HepG2 (cell line): ENCODE measurements around the gene DCAF6. TPM values are rescaled to one million over a fixed set of nuclear protein-coding genes. Genes with fewer than 3 reads are reported as not detected.

Experiments used
- ATAC-seq: fragments of 200-7000 bp; cut with Tn5 transposase; 3 replicates; pipeline ENCODE4 v1.9.1; 2020; ENCODE audit warnings: mild to moderate bottlenecking, moderate library complexity
- BruUV-seq: library from RNA; stranded (reverse); fragments of 400-500 nt; replicated peaks from 2 replicates; lab custom pipeline; 2021; lab: Mats Ljungman, UMichigan
- CTCF ChIA-PET: fragments of 300-600 bp; formaldehyde crosslinking; extraction: SDS; loops from one replicate; lab custom pipeline; 2021; ENCODE audit warnings: low total read pairs, inconsistent platforms, low intra/inter-chr PET ratio; lab: Yijun Ruan, JAX
- POLR2A ChIA-PET: fragments of 350-600 bp; sonication (Branson Sonifier 250); formaldehyde crosslinking; loops from one replicate; lab custom pipeline; 2020; ENCODE audit warnings: antibody characterized with exemption, inconsistent platforms; lab: Yijun Ruan, JAX
- DNase-seq: peaks from one replicate; pipeline ENCODE4 v3.0.0-alpha.2; 2015; ENCODE audit warnings: low spot score
- FAIRE-seq: peaks from 3 replicates; lab custom pipeline; 2011; peaks lifted over from hg19 to GRCh38; lab: Jason Lieb, UNC
- H2AFZ ChIP-seq: one replicate; pipeline ENCODE4 v1.6.1; 2011; ENCODE audit warnings: low read length, inconsistent platforms
- H3K27ac ChIP-seq: fragments of 300-600 bp; 3 replicates; pipeline ENCODE4 v1.8.0; 2011; ENCODE audit warnings: mixed run types, mild to moderate bottlenecking, mixed read lengths, low read length, inconsistent platforms; ENCODE audit not compliant: insufficient read depth; ENCODE audit errors: extremely low read length
- H3K27me3 ChIP-seq, 2 experiments: fragments of 200-600 bp in 1 of 2; 2 replicates in 1 of 2; 3 replicates in 1 of 2; pipeline versions ENCODE4 v1.6.0 to v1.8.0; 2011; ENCODE audit warnings: low read length in 2 of 2, mild to moderate bottlenecking in 2 of 2, moderate library complexity in 2 of 2, inconsistent platforms in 1 of 2; ENCODE audit not compliant: insufficient read depth in 2 of 2, control insufficient read depth in 1 of 2
- H3K36me3 ChIP-seq, 2 experiments: fragments of 200-600 bp in 1 of 2; replicated peaks in 1 of 2; 2 replicates in 1 of 2; 3 replicates in 1 of 2; pipeline versions ENCODE4 v1.5.1 to v1.8.0; 2011; ENCODE audit warnings: low read length in 2 of 2, inconsistent platforms in 1 of 2; ENCODE audit not compliant: insufficient read depth in 2 of 2, control insufficient read depth in 1 of 2
- H3K4me1 ChIP-seq: 2 replicates; pipeline ENCODE4 v1.5.1; 2012; ENCODE audit warnings: low read length, inconsistent platforms; ENCODE audit not compliant: insufficient read depth
- H3K4me2 ChIP-seq: 2 replicates; pipeline ENCODE4 v1.6.0; 2011; ENCODE audit warnings: low read depth, low read length, inconsistent platforms
- H3K4me3 ChIP-seq, 3 experiments: fragments of 200-600 bp in 1 of 3; sonication (generic), shearing (Covaris generic) in 1 of 3; replicated peaks in 1 of 3; 2 replicates each; pipeline ENCODE4 v1.5.1; 2011 to 2016; ENCODE audit warnings: low read length in 3 of 3, inconsistent platforms in 2 of 3, low read depth in 2 of 3, mild to moderate bottlenecking in 2 of 3, control low read depth in 1 of 3, mixed read lengths in 1 of 3; ENCODE audit not compliant: insufficient read depth in 1 of 3
- H3K79me2 ChIP-seq: one replicate; pipeline ENCODE4 v1.6.1; 2011; ENCODE audit warnings: low read length, inconsistent platforms; ENCODE audit not compliant: insufficient read depth
- H3K9ac ChIP-seq: 2 replicates; pipeline ENCODE4 v1.6.0; 2011; ENCODE audit warnings: mild to moderate bottlenecking, low read depth, low read length, inconsistent platforms; ENCODE audit not compliant: insufficient read depth
- H3K9me3 ChIP-seq: 2 replicates; pipeline ENCODE4 v1.5.1; 2012; ENCODE audit warnings: mild to moderate bottlenecking, low read length
- H4K20me1 ChIP-seq: 2 replicates; pipeline ENCODE4 v1.6.0; 2011; ENCODE audit warnings: inconsistent platforms, mild to moderate bottlenecking, low read length, moderate library complexity; ENCODE audit not compliant: insufficient read depth
- ATF6 ChIP-seq: sonication (generic); formaldehyde crosslinking; conservative IDR thresholded peaks from 2 replicates; pipeline ENCODE4 v1.4.0; 2020; ENCODE audit warnings: missing genetic modification reagents
- FOXJ3 ChIP-seq: sonication (generic); formaldehyde crosslinking; IDR thresholded peaks from 2 replicates; pipeline ENCODE4 v1.4.0; 2020; ENCODE audit warnings: missing genetic modification reagents, mild to moderate bottlenecking, borderline replicate concordance
- HDAC6 ChIP-seq: fragments of 200-600 bp; sonication (generic); IDR thresholded peaks from 2 replicates; pipeline ENCODE4 v1.7.0; 2017; ENCODE audit warnings: mild to moderate bottlenecking, antibody characterized with exemption, low read length, low read depth
- JUND ChIP-seq: sonication (generic); formaldehyde crosslinking; IDR thresholded peaks from 2 replicates; pipeline ENCODE4 v1.8.0; 2022; ENCODE audit warnings: mild to moderate bottlenecking, missing genetic modification reagents
- MAF1 ChIP-seq: sonication (generic); formaldehyde crosslinking; IDR thresholded peaks from 2 replicates; pipeline ENCODE4 v1.5.0; 2020; ENCODE audit warnings: missing genetic modification reagents, borderline replicate concordance
- MIER2 ChIP-seq: IDR thresholded peaks from 2 replicates; pipeline ENCODE4 v1.6.1; 2016; ENCODE audit warnings: missing biosample characterization, missing genetic modification reagents
- ZNF124 ChIP-seq: sonication (generic); formaldehyde crosslinking; IDR thresholded peaks from 2 replicates; pipeline ENCODE4 v1.4.0; 2020; ENCODE audit warnings: missing genetic modification reagents
- ZNF160 ChIP-seq: sonication (generic); formaldehyde crosslinking; IDR thresholded peaks from 2 replicates; pipeline ENCODE4 v1.8.0; 2022; ENCODE audit warnings: mild to moderate bottlenecking, inconsistent platforms, missing genetic modification reagents
- ZNF34 ChIP-seq: sonication (generic); formaldehyde crosslinking; IDR thresholded peaks from 2 replicates; pipeline ENCODE4 v1.4.0; 2020; ENCODE audit warnings: mild to moderate bottlenecking, missing genetic modification reagents, borderline replicate concordance
- ZSCAN31 ChIP-seq: sonication (generic); formaldehyde crosslinking; IDR thresholded peaks from 2 replicates; pipeline ENCODE4 v1.5.0; 2020; ENCODE audit warnings: low read depth, mild to moderate bottlenecking, missing genetic modification reagents
- WGBS: methylation state at CpG from one replicate; pipeline ENCODE4 v1.1.6; 2017; ENCODE audit warnings: low lambda C conversion rate; 5-methylcytosine and 5-hydroxymethylcytosine counted together
- in situ Hi-C: cut with HindIII; loops from 2 replicates; pipeline ENCODE4 v1.10.0; 2017; ENCODE audit warnings: low pct_unique_long_range_greater_than_20kb; ENCODE audit not compliant: extremely low pct_ligation_motif_present
- intact Hi-C: fragments of 100-400 bp; cut with micrococcal nuclease; formaldehyde crosslinking; loops from one replicate; pipeline ENCODE4 v1.10.0; 2022; ENCODE audit not compliant: unreplicated experiment
- polyA plus RNA-seq, 8 experiments: library from polyadenylated mRNA; depleted of rRNA in 3 of 8; stranded (reverse) in 7 of 8; unstranded in 1 of 8; fragments of >200 nt; fragmentation: Illumina TruSeq in 4 of 8; extraction: Trizol in 4 of 8; gene quantifications; 2 replicates each; pipeline versions ENCODE4 v1.2.1 to v1.2.3, GENCODE V29; 2011 to 2016; ENCODE audit warnings: low read depth in 4 of 8, missing spikeins in 1 of 8, mixed read lengths in 1 of 8; ENCODE audit not compliant: insufficient read depth in 1 of 8
- total RNA-seq, 5 experiments: library from RNA; depleted of rRNA; stranded (reverse); fragments of >200 nt; fragmentation: Illumina TruSeq; extraction: Trizol; gene quantifications; 2 replicates each; pipeline ENCODE4 v1.2.3, GENCODE V29; 2016; ENCODE audit warnings: low read depth in 1 of 5
- TF ChIP-seq, protein P1 (sequence below): sonication (generic); formaldehyde crosslinking; IDR thresholded peaks from 2 replicates; pipeline ENCODE4 v1.5.0; 2020; ENCODE audit warnings: missing genetic modification reagents, mild to moderate bottlenecking, borderline replicate concordance

DCAF6 gene
- total and polyA plus RNA-seq, 2 of the 13 experiments (the other 11 are each of a cell fraction or from before 2014, with no cell fraction given) = 24.7 to 33.7 TPM

- DNase-seq = no peak
- ChIA-PET CTCF (no interaction called here), POLR2A (no interaction called here)
- H3K4me2 ChIP-seq = no peak overlapping the region
- in situ Hi-C loops = no loop called here
- H3K27ac ChIP-seq = no peak overlapping the region
- no TSS peak for BruUV-seq
- no peak overlapping the region for H2AFZ ChIP-seq
- H4K20me1 ChIP-seq = no peaks in the 10 kb centered on the region; the same call in 1 of the 2 replicates
- H3K9ac ChIP-seq = no peak overlapping the region
- H3K9me3 ChIP-seq = no peaks in the 10 kb centered on the region
- no peak for ATAC-seq
- H3K27me3 ChIP-seq = no peaks in the 10 kb centered on the region; a peak in 1 of 5 replicates
- 96% methylated on average over 3 of the region's 3 CpGs for WGBS
- no peak for FAIRE-seq
- intact Hi-C loops = no loop called here
- peaks cover 1 to 18% of the 10 kb centered on the region in 2 experiments; a peak in 4 of 5 replicates for H3K36me3 ChIP-seq
- peaks cover 7% of the 10 kb centered on the region for H3K4me1 ChIP-seq
- H3K79me2 ChIP-seq = no peaks in the 10 kb centered on the region
- TF ChIP-seq MAF1 (CRISPR knock-in tag) (no peak), JUND (CRISPR knock-in tag) (no peak), ZNF34 (CRISPR knock-in tag) (no peak), HDAC6 (no peak), ZNF124 (CRISPR knock-in tag) (no peak), FOXJ3 (CRISPR knock-in tag) (no peak), MIER2 (CRISPR knock-in tag) (no peak), ATF6 (CRISPR knock-in tag) (no peak), ZSCAN31 (CRISPR knock-in tag) (no peak), ZNF160 (no peak)
- TF ChIP-seq, protein P1, sequence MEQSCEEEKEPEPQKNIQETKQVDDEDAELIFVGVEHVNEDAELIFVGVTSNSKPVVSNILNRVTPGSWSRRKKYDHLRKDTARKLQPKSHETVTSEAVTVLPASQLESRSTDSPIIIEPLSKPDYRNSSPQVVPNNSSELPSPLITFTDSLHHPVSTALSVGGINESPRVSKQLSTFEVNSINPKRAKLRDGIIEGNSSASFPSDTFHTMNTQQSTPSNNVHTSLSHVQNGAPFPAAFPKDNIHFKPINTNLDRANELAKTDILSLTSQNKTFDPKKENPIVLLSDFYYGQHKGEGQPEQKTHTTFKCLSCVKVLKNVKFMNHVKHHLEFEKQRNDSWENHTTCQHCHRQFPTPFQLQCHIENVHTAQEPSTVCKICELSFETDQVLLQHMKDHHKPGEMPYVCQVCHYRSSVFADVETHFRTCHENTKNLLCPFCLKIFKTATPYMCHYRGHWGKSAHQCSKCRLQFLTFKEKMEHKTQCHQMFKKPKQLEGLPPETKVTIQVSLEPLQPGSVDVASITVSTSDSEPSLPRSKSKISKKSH (CRISPR knock-in tag) = no peak
- TF ChIP-seq, all 625 proteins: peak for 0
- no peak overlapping the region for H3K4me3 ChIP-seq
Observed at GRCh38 chr1:167995038-167995437, 58.6 kb downstream of the DCAF6 start.
